Keratinocyte (primary cell): ENCODE measurements around the gene F11R. TPM values are rescaled to one million over a fixed set of nuclear protein-coding genes. Genes with fewer than 3 reads are reported as not detected.

Experiments used
- DNase-seq: peaks from one replicate; pipeline ENCODE4 v3.0.0-alpha.2; 2011; ENCODE audit warnings: low read depth, missing footprints, low spot score
- FAIRE-seq: peaks from 2 replicates; lab custom pipeline; 2011; peaks lifted over from hg19 to GRCh38; lab: Jason Lieb, UNC
- H2AFZ ChIP-seq: 2 replicates; pipeline ENCODE4 v1.6.0; 2012; ENCODE audit warnings: low read length, control low read depth, inconsistent platforms; ENCODE audit not compliant: control insufficient read depth
- H3K27ac ChIP-seq: 2 replicates; pipeline ENCODE4 v1.5.1; 2011; ENCODE audit warnings: low read length; ENCODE audit not compliant: control insufficient read depth, insufficient read depth
- H3K27me3 ChIP-seq: 3 replicates; pipeline ENCODE4 v1.6.0; 2011; ENCODE audit warnings: low read length; ENCODE audit not compliant: control insufficient read depth, insufficient read depth; ENCODE audit errors: extremely low read depth
- H3K36me3 ChIP-seq, 2 experiments: 2 replicates in 1 of 2; 3 replicates in 1 of 2; pipeline ENCODE4 v1.5.1; 2011; ENCODE audit warnings: low read length in 2 of 2, mild to moderate bottlenecking in 1 of 2; ENCODE audit not compliant: control insufficient read depth in 2 of 2, insufficient read depth in 2 of 2; ENCODE audit errors: extremely low read depth in 1 of 2
- H3K4me1 ChIP-seq: 3 replicates; pipeline ENCODE4 v1.5.1; 2011; ENCODE audit warnings: low read length; ENCODE audit not compliant: control insufficient read depth, insufficient read depth; ENCODE audit errors: extremely low read depth
- H3K4me2 ChIP-seq: 3 replicates; pipeline ENCODE4 v1.6.0; 2011; ENCODE audit warnings: low read depth, low read length; ENCODE audit not compliant: control insufficient read depth, insufficient read depth; ENCODE audit errors: extremely low read depth
- H3K4me3 ChIP-seq, 3 experiments: fragments of 200-600 bp in 1 of 3; sonication (generic) in 1 of 3; 2 replicates in 2 of 3; 3 replicates in 1 of 3; pipeline ENCODE4 v1.5.1; 2011 to 2016; ENCODE audit warnings: low read length in 3 of 3, mild to moderate bottlenecking in 3 of 3, control low read depth in 2 of 3, inconsistent platforms in 1 of 3, low read depth in 1 of 3, mixed read lengths in 1 of 3, mixed run types in 1 of 3, moderate library complexity in 1 of 3; ENCODE audit not compliant: control insufficient read depth in 2 of 3, insufficient read depth in 2 of 3; ENCODE audit errors: extremely low read depth in 1 of 3
- H3K79me2 ChIP-seq: 2 replicates; pipeline ENCODE4 v1.6.0; 2012; ENCODE audit warnings: low read length; ENCODE audit not compliant: control insufficient read depth, insufficient read depth
- H3K9ac ChIP-seq: 3 replicates; pipeline ENCODE4 v1.6.0; 2011; ENCODE audit warnings: low read length; ENCODE audit not compliant: control insufficient read depth, insufficient read depth; ENCODE audit errors: extremely low read depth
- H3K9me1 ChIP-seq: 3 replicates; pipeline ENCODE4 v1.6.0; 2011; ENCODE audit warnings: low read length; ENCODE audit not compliant: control insufficient read depth, insufficient read depth; ENCODE audit errors: extremely low read depth
- H3K9me3 ChIP-seq: 2 replicates; pipeline ENCODE4 v1.5.1; 2012; ENCODE audit warnings: low read depth, low read length; ENCODE audit not compliant: control insufficient read depth
- H4K20me1 ChIP-seq: 3 replicates; pipeline ENCODE4 v1.6.0; 2011; ENCODE audit warnings: low read length; ENCODE audit not compliant: control insufficient read depth, insufficient read depth; ENCODE audit errors: extremely low read depth
- EZH2 ChIP-seq: IDR thresholded peaks from one replicate; pipeline ENCODE4 v1.6.1; 2012; ENCODE audit warnings: inconsistent platforms, mild to moderate bottlenecking, low read length, moderate library complexity
- dilution Hi-C: fragments of 300-500 bp; cut with MboI; formaldehyde crosslinking; loops from one replicate; pipeline ENCODE4 v1.7.0; 2020; ENCODE audit warnings: low sequenced_read_pairs; ENCODE audit not compliant: extremely low pct_ligation_motif_present
- polyA plus RNA-seq, 5 experiments: library from polyadenylated mRNA; depleted of rRNA in 3 of 5; stranded (reverse) in 3 of 5; stranded (forward) in 1 of 5; unstranded in 1 of 5; fragments of >200 nt; gene quantifications; 1 replicate in 1 of 5; 2 replicates in 3 of 5; 3 replicates in 1 of 5; pipeline versions ENCODE4 v1.2.1 to v1.2.3, GENCODE V29; 2011 to 2012; ENCODE audit warnings: missing spikeins in 2 of 5, low read depth in 1 of 5, low replicate concordance in 1 of 5
- TF ChIP-seq, protein P1 (sequence below), 3 experiments: IDR thresholded peaks in 1 of 3; conservative IDR thresholded peaks in 1 of 3; optimal IDR thresholded peaks in 1 of 3; 2 replicates in 2 of 3; 3 replicates in 1 of 3; pipeline versions ENCODE3 to v1.5.1; 2011; ENCODE audit warnings: low read length in 3 of 3, mild to moderate bottlenecking in 3 of 3, moderate library complexity in 2 of 3, control low read depth in 1 of 3, inconsistent platforms in 1 of 3; ENCODE audit not compliant: insufficient read depth in 2 of 3; ENCODE audit errors: extremely low read depth in 1 of 3

The F11R gene
- polyA plus RNA-seq, 1 donor (not counting 4 experiments of a cell fraction or from before 2014, with no cell fraction given), result 224 TPM

- Histone ChIP-seq H3K27ac (no peak overlapping the region), H4K20me1 (peaks cover 4% of the 10 kb centered on the region), H3K9me3 (no peaks in the 10 kb centered on the region), H3K4me3 (no peak overlapping the region), H3K36me3 (peaks cover 28 to 33% of the 10 kb centered on the region in 2 experiments), H3K79me2 (peaks cover 45% of the 10 kb centered on the region), H3K9ac (no peak overlapping the region), H3K27me3 (no peaks in the 10 kb centered on the region), H3K4me1 (peaks cover 12% of the 10 kb centered on the region), H3K4me2 (no peak overlapping the region), H2AFZ (no peak overlapping the region), H3K9me1 (peaks cover 2% of the 10 kb centered on the region)
- FAIRE-seq, result no peak
- dilution Hi-C loops, result no loop called here
- no peak for DNase-seq
- TF ChIP-seq EZH2, result no peak
- TF ChIP-seq, protein P1, sequence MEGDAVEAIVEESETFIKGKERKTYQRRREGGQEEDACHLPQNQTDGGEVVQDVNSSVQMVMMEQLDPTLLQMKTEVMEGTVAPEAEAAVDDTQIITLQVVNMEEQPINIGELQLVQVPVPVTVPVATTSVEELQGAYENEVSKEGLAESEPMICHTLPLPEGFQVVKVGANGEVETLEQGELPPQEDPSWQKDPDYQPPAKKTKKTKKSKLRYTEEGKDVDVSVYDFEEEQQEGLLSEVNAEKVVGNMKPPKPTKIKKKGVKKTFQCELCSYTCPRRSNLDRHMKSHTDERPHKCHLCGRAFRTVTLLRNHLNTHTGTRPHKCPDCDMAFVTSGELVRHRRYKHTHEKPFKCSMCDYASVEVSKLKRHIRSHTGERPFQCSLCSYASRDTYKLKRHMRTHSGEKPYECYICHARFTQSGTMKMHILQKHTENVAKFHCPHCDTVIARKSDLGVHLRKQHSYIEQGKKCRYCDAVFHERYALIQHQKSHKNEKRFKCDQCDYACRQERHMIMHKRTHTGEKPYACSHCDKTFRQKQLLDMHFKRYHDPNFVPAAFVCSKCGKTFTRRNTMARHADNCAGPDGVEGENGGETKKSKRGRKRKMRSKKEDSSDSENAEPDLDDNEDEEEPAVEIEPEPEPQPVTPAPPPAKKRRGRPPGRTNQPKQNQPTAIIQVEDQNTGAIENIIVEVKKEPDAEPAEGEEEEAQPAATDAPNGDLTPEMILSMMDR (optimal IDR thresholded peaks at IDR 0.05 in 1 of 3, IDR thresholded peaks at IDR 0.05 in 1 of 3, conservative IDR thresholded peaks at IDR 0.05 in 1 of 3; ENCODE audit: extremely low read depth in 1 of 3, insufficient read depth in 2 of 3, low read length in 3 of 3), result no peak
Measured at GRCh38 chr1:161001525-161001924, 19.4 kb downstream of the F11R start.

DNA sequence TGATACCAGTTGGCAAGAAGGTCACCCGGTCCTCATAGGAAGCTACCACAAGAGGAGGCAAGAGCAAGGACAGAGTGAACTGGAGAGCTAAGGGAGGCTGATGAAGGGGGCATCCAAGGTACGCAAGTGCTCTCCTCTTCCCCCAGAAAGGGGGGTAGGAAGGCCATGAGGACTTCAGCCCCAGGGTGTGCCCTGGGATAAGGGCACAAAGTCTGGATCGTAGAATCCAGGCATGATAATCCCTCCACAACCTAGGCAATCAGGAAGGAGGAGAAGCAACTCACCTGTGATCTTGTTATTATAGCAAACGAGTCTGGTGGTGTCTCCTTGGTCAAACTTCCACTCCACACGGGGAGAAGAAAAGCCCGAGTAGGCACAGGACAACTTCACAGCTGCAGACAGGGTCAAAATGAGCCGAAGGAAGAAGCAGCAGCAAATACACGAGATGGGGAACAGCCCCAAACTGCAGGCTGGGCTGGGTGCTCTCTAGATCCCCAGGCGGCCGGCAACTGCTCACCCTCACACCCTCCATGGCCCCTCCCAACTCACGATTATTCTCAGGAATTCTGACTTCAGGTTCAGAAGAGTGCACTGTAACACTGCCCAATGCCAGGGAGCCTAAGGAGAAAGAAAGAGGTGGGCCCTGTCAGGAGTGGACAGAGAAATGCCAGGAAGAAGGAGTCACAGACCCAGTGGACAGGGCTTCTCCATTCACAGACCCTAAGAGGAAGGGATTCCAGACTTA lies 20.0 kb downstream of the F11R start:
- TF ChIP-seq EZH2, result no peak
- TF ChIP-seq, protein P1 (optimal IDR thresholded peaks at IDR 0.05 in 1 of 3, IDR thresholded peaks at IDR 0.05 in 1 of 3, conservative IDR thresholded peaks at IDR 0.05 in 1 of 3; ENCODE audit: extremely low read depth in 1 of 3, insufficient read depth in 2 of 3, low read length in 3 of 3), result no peak

More for the DNA sequence above, 20.0 kb downstream of the F11R start:
- H3K4me2 ChIP-seq, result no peak overlapping the region
- DNase-seq, result no peak
- peaks cover 2% of the 10 kb centered on the region for H4K20me1 ChIP-seq
- H3K36me3 ChIP-seq, result peaks cover 28 to 32% of the 10 kb centered on the region in 2 experiments
- no peaks in the 10 kb centered on the region for H3K27me3 ChIP-seq
- no peak overlapping the region for H3K27ac ChIP-seq
- H3K4me1 ChIP-seq, result peaks cover 15% of the 10 kb centered on the region
- H3K4me3 ChIP-seq, result no peak overlapping the region
- H3K9ac ChIP-seq, result no peak overlapping the region
- H3K9me1 ChIP-seq, result no peaks in the 10 kb centered on the region
- dilution Hi-C loops, result no loop called here
- no peaks in the 10 kb centered on the region for H3K9me3 ChIP-seq
- H2AFZ ChIP-seq, result no peak overlapping the region
- peaks cover 39% of the 10 kb centered on the region for H3K79me2 ChIP-seq
- no peak for FAIRE-seq
